Left colon (tissue), 2 donors: ENCODE measurements around the gene ST3GAL2. TPM values are rescaled to one million over a fixed set of nuclear protein-coding genes. Genes with fewer than 3 reads are reported as not detected.
A peak's percentile ranks its signal among the peaks of the same experiment; 100 is the strongest.
"Not testable (repeated sequence)": the region's sequence is repeated elsewhere in the genome, so short reads cannot be mapped to it uniquely, and the experiment has no call there.

Source experiments
- ATAC-seq: fragments of 200-7000 bp; cut with Tn5 transposase; one replicate; pipeline ENCODE4 v1.9.1; 2020; ENCODE audit warnings: mild to moderate bottlenecking, moderate library complexity
- DNase-seq, 2 donors: peaks; one replicate each; pipeline ENCODE4 v3.0.0-alpha.2; 2020
- intact Hi-C, 2 donors: fragments of 100-400 bp; cut with DNase I in 1 of 2; cut with micrococcal nuclease in 1 of 2; formaldehyde crosslinking; loops; one replicate each; pipeline versions ENCODE4 v1.11.2 to v1.14.0; 2022; cut with DNase I, micrococcal nuclease
- total RNA-seq, 2 donors: library from RNA; stranded (reverse); fragmentation: NEBNext Ultra II Directional; extraction: Animal tissue kit (Norgen Biotek cat#: 25700); gene quantifications; one replicate each; pipeline ENCODE4 v1.2.1, GENCODE V29; 2021
- donor health status: DM: no; HTN: no; CAD: no.
- donor health status: DM: yes; HTN: yes; CAD: no.

Gene ST3GAL2
- total RNA-seq, 2 donors from 2014 or later, result 6.0 to 8.7 TPM

DNA sequence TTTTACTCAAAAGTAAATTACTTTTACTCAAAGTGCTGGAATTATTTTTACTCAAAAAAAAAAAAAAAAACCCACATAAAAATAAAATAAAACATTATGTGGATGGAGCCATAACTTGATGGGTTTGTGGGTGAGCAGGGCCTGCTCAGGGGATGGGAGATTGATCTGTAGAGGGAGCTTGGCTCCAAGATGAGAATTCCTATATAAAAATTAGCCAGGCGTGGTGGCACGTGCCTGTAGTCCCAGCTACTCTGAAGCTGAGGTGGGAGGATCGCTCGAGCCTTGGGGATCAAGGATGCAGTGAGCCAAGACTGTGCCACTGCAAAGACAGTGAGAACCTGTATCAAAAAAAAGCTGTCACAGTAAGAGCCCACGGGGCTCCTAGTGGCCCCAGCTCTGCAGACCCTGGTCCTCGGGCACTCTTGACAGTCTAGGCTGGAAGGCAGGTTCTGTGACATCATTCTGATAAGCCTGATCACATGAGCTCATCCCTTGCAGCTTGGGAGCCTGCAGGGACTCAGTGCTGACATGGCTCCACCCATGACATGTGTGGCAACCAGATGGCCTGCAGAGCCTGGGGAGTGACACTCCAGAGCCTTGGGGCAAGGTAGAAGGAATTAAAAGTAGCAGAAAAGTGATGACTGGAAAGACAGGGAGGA is 42.5 kb downstream of the ST3GAL2 start:
- intact Hi-C loops, result loop anchor here in 1 of 2 donors (10.0 kb wide), 1 partner anchor 58 kb away; the partner anchor contains the start of gene FCSK
- ATAC-seq (peak; percentile 76), DNase-seq (peak; percentile 32 to 64)

- DNase-seq (peak; percentile 83 to 84), ATAC-seq (peak; percentile 93)
- intact Hi-C loops, result loop anchor here in 1 of 2 donors (10.0 kb wide), 1 partner anchor 59 kb away; the partner anchor contains the start of gene FCSK
Observed at GRCh38 chr16:70395345-70395901, 43.5 kb downstream of the ST3GAL2 start.

- intact Hi-C loops, result loop anchor here in 1 of 2 donors (10.0 kb wide), 1 partner anchor 60 kb away; the partner anchor contains the start of gene FCSK
- ATAC-seq (no peak), DNase-seq (no peak)
Observed at GRCh38 chr16:70394853-70395252, 44.0 kb downstream of the ST3GAL2 start.

DNA sequence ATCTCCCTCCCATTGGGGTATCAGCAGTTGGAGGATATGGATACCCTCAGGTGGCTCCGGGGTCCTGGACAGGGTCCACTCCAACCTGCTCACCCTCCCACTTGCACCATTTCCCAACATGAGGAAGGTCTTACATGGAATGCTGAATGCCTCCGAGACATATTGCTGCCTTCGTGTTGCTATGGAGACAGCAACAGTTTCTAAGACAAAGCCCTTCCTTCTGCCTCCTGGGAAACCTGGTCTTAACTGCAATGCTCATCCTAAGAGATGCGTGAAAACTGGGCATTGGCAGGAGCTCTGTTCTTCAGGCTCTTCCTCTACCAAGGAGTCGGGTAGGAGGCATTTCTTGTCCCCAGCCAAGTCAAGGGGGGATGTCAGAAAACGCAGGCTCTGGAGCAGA is 45.2 kb downstream of the ST3GAL2 start:
- intact Hi-C loops, result loop anchor here in 1 of 2 donors (10.0 kb wide), 1 partner anchor 61 kb away; the partner anchor contains the start of gene FCSK
- no peak for ATAC-seq
- no peak for DNase-seq

DNA sequence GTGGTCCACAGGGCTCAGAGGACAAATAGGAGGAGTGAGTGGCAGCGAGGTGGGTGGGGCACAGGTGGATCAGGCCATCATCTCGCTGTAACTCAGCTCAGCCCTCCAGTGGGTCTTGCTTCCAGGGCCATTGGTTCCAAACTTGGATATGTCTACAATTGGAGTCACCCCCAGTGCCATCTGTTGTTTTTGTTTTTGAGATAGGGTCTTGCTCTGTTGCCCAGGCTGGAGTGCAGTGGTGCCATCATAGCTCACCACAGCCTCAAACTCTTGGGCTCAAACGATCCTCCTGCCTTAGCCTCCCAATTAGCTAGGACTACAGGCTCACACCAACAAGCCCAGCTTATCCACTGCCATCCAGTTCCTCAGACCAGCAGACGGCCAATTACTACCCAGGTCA is 46.3 kb downstream of the ST3GAL2 start:
- DNase-seq (no peak), ATAC-seq (no peak)
- intact Hi-C loops, result loop anchor here in 1 of 2 donors (10.0 kb wide), 1 partner anchor 62 kb away; the partner anchor contains the start of gene FCSK

DNA sequence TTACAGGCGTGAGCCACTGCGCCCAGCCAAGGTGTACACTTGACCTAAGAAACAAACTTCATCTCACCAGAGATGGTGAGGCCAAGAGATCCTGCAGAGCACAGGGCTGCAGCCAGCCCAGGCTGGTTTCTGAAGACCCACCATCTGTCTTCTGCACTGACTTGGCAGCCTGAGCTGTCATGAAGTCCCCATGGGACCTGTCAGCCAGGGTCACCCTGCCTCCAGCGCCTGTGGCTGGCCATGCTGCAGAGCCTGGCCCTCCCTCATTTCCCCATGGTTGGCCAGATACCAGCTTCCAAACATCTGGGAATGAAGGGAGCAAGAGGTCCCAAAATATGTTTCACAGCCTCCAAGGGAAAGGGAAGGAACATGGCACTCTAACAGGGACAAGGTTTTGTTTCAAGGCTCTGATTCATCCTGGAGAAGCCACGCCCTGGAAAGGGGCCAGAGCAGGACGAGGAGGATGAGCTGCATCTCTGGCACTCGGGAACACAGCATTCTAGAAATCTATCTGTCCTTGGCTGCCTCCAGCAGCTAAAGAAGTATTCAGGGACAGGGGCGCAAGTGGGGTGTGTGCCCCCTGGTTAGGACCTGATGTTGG is 46.9 kb downstream of the ST3GAL2 start:
- intact Hi-C loops, result loop anchor here in 1 of 2 donors (10.0 kb wide), 1 partner anchor 63 kb away; the partner anchor contains the start of gene FCSK
- ATAC-seq (no peak), DNase-seq (no peak)

- intact Hi-C loops, result loop anchor here in 1 of 2 donors (10.0 kb wide), 1 partner anchor 63 kb away; the partner anchor contains the start of gene FCSK
- DNase-seq (no peak), ATAC-seq (no peak)
Observed at GRCh38 chr16:70391446-70391845, 47.5 kb downstream of the ST3GAL2 start.

- intact Hi-C loops, result loop anchor here in 1 of 2 donors (10.0 kb wide), 1 partner anchor 64 kb away; the partner anchor contains the start of gene FCSK
- peak in 1 of 2 donors; percentile 39 for DNase-seq
- ATAC-seq, result peak; percentile 51
Observed at GRCh38 chr16:70390774-70391173, 48.1 kb downstream of the ST3GAL2 start.

GRCh38 chr16:70388006-70388680 is 50.8 kb downstream of the ST3GAL2 start:
- DNase-seq (no peak), ATAC-seq (no peak)
- intact Hi-C loops, result no loop called here

- intact Hi-C loops, DNase-seq: not testable (repeated sequence)
- peak; percentile 9 for ATAC-seq
Observed at GRCh38 chr16:70386289-70386986, 52.5 kb downstream of the ST3GAL2 start.

DNA sequence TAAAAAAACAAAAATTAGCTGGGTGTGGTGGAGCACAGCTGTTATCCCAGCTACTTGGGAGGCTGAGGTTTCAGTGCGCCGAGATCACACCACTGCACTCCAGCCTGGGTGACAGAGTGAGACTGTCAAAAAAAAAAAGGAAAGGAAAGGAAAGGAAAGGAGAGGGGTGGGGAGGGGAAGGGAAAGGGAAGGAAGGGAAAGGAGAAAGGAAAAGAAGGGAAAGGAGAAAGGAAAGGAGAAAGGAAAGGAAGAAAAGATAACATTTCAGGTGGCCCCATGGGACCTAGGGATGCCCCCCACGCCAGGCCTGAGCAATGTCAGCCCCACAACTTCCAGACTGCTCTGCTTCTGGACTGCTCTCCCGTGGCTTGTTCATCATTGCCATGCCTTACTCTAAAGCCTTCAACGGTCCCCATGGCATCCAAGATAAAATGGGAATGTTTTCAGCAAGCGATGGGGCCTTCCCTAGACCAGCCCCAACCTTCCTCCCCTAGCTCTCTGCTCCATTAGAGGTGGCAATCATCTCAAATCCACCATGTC is 55.4 kb downstream of the ST3GAL2 start:
- DNase-seq (no peak), ATAC-seq (no peak)
- intact Hi-C loops, result no loop called here

GRCh38 chr16:70381604-70382342 is 57.1 kb downstream of the ST3GAL2 start:
- ATAC-seq (peak; percentile 45), DNase-seq (no peak)
- intact Hi-C loops, result no loop called here

DNA sequence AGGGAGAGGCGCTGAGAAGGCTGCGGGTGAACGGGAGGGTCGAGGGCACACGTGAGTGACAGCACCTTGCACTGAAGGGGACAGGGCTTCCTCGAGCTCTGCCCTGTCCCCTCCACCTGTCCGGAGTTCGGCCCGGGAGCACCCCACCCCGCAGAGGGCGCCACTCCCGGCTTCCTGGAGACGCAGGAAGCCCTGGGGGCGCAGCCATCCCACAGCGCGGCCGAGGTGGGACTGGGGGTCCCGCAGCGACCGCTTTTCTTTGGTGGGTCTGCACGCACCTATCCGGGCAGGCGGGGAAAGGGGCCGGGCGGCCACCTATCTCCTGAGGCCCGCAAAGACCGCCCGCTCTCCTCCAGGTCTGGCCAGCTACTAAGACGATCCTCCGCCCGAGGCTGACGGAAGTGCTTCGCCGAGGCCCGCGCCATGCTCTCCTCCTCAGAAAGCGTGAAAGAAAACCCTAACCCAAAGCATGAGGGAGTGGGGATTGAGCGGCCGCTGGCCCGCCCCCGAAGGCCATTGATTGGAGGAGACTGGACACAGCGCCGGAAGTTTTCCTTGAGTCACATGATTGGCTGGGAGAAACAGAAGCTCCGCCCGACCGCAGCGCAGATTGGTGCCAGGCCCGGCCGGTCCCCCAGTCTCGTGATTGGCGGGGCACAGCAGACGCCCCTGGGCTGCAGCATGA is 57.8 kb downstream of the ST3GAL2 start:
- intact Hi-C loops, result no loop called here

GRCh38 chr16:70380248-70380918 is 58.5 kb downstream of the ST3GAL2 start:
- ATAC-seq (peak; percentile 33), DNase-seq (peak; percentile 41 to 61)
- intact Hi-C loops, result no loop called here

More for the DNA sequence above, 57.8 kb downstream of the ST3GAL2 start:
- peak; percentile 89 for ATAC-seq
- peak; percentile 97 to 98 for DNase-seq

- ATAC-seq (no peak), DNase-seq (no peak)
- intact Hi-C loops, result no loop called here
Observed at GRCh38 chr16:70378869-70379493, 59.9 kb downstream of the ST3GAL2 start.

DNA sequence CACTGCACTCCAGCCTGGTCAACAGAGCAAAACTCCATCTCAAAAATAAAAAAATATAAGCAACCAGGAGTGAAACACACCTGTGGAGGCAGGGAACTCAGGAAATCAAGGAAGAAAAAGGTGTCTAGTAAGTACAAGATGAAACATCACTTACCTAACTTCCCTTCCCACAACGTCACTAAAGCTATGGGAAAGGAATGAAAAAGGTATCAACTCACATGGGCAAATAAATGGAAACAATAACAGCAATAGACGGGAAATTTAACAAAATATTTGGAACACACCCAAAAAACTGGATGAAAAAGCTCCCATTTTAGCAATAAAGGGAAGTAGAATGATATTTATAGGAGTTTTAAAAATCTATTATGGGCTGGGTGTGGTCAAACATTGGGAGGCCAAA is 61.1 kb downstream of the ST3GAL2 start:
- ATAC-seq (no peak), DNase-seq (no peak)
- intact Hi-C loops, result no loop called here
